Measurements from ENCODE around the gene QSOX1. TPM values are rescaled to one million over a fixed set of nuclear protein-coding genes. Genes with fewer than 3 reads are reported as not detected.

The QSOX1 gene
- polyA plus RNA-seq, 6 donors from 2014 or later, result 4.9 to 8.0 (median 5.5) TPM

DNA sequence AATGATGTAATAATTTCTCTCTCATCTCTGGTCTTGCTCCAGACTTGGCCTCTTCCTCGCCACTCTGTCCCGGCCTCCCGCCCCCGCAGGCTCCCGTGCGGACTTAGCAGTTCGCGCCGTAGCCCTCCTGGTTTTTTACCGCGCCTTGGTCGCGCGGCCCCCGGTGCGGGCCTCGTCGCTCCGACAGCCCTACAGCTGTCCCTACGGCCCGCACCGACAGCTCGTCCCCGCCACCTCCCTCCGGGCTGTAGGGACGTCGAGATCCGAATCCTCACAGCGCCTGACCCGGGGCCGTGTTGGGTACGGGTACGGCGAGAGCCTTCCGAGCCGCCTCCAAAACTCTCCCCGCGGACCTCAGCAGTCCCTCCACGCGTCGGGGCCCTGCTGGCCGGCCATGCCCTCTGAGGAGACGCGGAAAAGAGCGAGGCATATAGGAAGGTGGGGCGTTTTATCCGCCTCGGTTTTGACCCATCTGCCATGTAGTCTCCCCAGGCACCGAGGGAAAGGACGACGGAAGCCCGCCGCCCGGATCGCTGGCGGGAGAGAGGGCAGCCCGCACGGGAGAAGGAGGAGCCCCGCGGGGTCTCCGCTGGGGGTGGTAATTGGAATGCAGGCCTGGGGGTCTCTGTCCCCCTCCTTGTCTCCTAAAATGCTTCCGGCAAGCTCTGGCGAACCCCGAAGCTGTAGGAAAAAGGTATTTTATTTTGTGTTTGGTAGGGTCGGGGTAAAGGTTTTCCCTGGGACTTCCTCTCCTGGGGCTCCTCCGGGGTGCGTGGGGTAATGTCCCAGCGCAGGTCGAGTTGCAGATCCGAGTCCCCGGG, 78.7 kb downstream of the QSOX1 start:
- H3K27me3 Mint-ChIP-seq, result peaks cover 67 to 82% (median 69%) of the 10 kb centered on the region in 3 donors
- H3K9me3 Mint-ChIP-seq, result peaks cover 0 to 9% (median 0%) of the 10 kb centered on the region in 7 donors
- H3K36me3 Mint-ChIP-seq, result no peaks in the 10 kb centered on the region
- H3K4me1 Mint-ChIP-seq, result peaks cover 35 to 50% (median 49%) of the 10 kb centered on the region in 3 donors
- DNase-seq (no peak), ATAC-seq (ENCODE audit: low read depth in 2 of 2) (no peak)
- H3K27ac Mint-ChIP-seq, result peak overlapping the region in 2 of 6 donors; percentile 24 to 59
- H3K4me3 Mint-ChIP-seq, result peak overlapping the region; percentile 19 to 85 (median 70)

DNA sequence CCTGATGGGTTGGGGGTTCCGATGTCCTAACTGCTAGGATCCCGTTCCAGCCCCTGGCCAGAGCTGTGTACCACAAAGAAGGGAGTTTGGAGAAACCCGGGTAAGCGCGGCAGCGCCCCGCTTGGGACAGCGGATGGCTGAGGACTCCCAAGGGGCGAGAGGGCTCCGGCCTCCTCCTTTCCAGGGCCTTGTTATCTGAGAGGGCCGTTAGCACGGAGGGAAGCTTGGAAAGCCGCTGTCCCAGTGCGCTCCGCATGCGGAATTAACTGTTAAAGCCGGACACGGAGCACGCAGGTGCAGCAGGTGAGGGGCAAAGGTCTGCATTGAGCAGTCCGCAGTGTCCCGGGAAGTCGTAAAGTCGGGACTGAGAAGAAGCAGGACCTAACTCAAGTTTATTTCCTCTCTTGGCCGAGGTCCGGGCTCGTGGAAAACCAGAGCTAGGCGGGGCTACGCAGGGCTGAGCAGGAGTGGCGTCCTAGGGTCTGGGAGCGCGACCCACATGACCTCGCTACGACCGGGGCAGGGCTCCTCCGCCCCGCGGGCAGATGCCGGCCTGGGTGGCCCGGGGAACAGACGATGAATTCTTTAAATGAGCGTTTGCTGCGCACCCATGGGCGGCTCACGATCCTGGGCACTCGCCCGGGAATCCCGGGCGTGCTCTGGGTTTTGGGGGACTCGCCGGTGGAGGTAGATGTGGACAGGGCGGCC, 79.9 kb downstream of the QSOX1 start:
- Mint-ChIP-seq H3K4me3 (peak overlapping the region; percentile 38 to 88 (median 75)), H3K4me1 (peaks cover 27 to 44% (median 44%) of the 10 kb centered on the region in 3 donors)

DNA sequence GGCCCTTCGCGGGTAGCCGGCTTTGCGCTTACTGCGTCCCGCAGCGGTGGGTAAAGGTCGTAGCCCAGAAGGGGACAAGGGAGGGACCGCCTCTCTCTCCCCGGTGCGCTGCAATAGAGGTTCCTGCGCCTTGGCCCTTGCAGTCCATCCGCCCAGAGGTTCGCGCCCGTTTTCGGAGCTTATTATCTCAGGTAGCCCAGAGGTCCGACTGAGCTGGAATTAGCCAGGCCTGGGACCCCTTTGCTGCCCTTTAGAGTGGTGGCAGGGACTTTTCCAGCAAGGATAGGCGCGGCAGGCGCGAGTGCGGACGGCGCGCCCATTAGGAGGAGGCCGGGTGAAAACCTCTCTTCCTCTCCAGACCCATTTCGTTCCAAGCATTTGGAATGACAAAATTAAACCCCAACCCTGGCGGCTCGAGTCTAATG, 80.4 kb downstream of the QSOX1 start:
- peak overlapping the region in 7 of 8 donors; percentile 35 to 88 (median 75) for H3K4me3 Mint-ChIP-seq
- H3K27me3 Mint-ChIP-seq, result peaks cover 77 to 86% (median 79%) of the 10 kb centered on the region in 3 donors
- peak overlapping the region in 2 of 6 donors; percentile 42 to 91 for H3K27ac Mint-ChIP-seq
- peaks cover 27 to 44% (median 44%) of the 10 kb centered on the region in 3 donors for H3K4me1 Mint-ChIP-seq
- no peak for DNase-seq
- no peak for ATAC-seq (ENCODE audit: low read depth in 2 of 2)
- H3K9me3 Mint-ChIP-seq, result peaks cover 0 to 9% (median 4%) of the 10 kb centered on the region in 7 donors
- H3K36me3 Mint-ChIP-seq, result no peaks in the 10 kb centered on the region

More for the DNA sequence above, 79.9 kb downstream of the QSOX1 start:
- no peak for DNase-seq
- H3K9me3 Mint-ChIP-seq, result peaks cover 0 to 9% (median 4%) of the 10 kb centered on the region in 7 donors
- H3K27ac Mint-ChIP-seq, result peak overlapping the region in 2 of 6 donors; percentile 65 to 91
- no peak for ATAC-seq (ENCODE audit: low read depth in 2 of 2)
- H3K27me3 Mint-ChIP-seq, result peaks cover 71 to 81% (median 74%) of the 10 kb centered on the region in 3 donors
- no peaks in the 10 kb centered on the region for H3K36me3 Mint-ChIP-seq

DNA sequence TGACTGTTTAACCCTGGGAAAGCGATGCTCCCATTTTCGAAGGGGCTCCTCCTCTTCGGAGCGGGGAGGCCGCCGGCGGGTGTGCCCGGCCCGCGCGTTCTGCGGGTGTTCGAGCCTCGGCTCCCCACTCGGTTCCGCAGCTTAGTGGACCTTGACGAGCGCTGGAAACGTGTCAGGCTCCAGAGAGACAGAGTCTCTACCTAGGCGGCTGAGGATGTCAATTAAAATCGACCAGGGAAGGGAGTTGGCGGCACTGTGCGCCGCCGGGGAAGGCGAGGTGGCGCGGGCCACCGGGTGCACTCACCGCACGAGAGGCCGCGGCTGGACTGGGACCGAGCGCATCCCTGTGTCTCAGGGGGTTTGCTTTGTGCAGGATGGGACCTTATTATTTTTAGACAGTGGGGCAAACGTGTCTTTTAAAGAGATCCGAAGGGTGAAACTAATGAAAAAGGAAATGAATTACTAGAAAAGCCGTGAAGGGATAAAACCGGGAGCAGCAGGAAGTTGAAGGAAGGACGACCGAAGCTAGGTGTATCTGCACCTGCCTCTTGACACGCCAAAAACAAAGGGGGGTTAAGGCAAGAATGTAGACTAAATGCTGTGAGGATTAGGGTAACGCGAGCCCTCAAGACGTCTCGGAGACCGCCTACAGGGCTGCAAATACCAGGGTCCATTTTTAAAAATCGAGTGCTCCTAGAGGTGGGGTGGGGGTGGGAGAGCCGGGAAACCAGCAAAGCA, 81.0 kb downstream of the QSOX1 start:
- peaks cover 0 to 9% (median 4%) of the 10 kb centered on the region in 7 donors for H3K9me3 Mint-ChIP-seq
- ATAC-seq (ENCODE audit: low read depth in 2 of 2), result no peak
- H3K4me1 Mint-ChIP-seq, result peaks cover 27 to 44% (median 44%) of the 10 kb centered on the region in 3 donors
- peaks cover 82 to 87% (median 85%) of the 10 kb centered on the region in 3 donors for H3K27me3 Mint-ChIP-seq
- peak overlapping the region in 7 of 8 donors; percentile 35 to 88 (median 75) for H3K4me3 Mint-ChIP-seq
- peak overlapping the region in 1 of 6 donors; percentile 42 for H3K27ac Mint-ChIP-seq
- no peak for DNase-seq
- no peaks in the 10 kb centered on the region for H3K36me3 Mint-ChIP-seq

DNA sequence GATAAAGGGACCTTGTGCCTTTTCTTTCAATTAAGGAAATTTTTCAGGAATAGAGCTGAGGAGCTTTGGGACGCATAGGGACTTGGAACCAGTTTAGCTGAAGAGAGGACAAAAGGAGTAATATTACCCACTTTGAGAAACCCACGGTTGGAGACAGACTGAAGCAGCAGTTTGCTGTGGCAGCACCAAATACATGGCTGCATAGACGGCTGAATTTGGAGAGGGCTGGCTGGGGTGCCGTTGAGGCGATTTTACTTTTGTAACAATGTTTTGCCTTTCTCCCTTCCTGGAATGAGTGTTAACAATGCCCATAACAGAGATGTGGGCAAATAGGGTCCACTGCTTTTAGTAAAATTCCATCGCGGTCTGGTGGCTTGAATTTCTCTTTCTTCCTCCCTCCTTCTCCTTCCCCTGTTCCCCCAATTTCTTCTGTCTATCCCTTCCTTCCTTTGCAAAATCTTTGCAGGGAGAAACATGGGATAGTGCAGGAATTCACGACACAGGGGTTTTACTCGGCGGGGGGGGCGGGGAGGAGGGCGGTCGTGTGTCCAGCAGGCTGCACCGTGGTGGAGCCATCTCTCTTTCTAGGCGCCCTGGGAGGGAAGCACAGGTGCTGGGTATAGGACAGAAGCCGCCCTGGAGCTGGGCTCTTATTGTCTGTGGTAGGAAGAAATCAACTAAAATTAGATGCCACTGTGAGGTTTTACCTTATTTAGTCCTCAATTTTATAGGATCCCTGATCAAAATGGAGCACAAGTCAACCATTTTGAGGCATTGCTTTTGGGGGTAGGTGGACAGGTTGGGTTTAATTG, 82.2 kb downstream of the QSOX1 start:
- no peaks in the 10 kb centered on the region for H3K36me3 Mint-ChIP-seq
- peaks cover 23 to 40% (median 37%) of the 10 kb centered on the region in 3 donors for H3K4me1 Mint-ChIP-seq
- H3K9me3 Mint-ChIP-seq, result peaks cover 0 to 9% (median 4%) of the 10 kb centered on the region in 7 donors
- peak overlapping the region in 5 of 8 donors; percentile 1 to 88 (median 56) for H3K4me3 Mint-ChIP-seq
- ATAC-seq (ENCODE audit: low read depth in 2 of 2), result no peak
- peaks cover 89 to 95% (median 94%) of the 10 kb centered on the region in 3 donors for H3K27me3 Mint-ChIP-seq
- no peak overlapping the region for H3K27ac Mint-ChIP-seq
- DNase-seq, result no peak

DNA sequence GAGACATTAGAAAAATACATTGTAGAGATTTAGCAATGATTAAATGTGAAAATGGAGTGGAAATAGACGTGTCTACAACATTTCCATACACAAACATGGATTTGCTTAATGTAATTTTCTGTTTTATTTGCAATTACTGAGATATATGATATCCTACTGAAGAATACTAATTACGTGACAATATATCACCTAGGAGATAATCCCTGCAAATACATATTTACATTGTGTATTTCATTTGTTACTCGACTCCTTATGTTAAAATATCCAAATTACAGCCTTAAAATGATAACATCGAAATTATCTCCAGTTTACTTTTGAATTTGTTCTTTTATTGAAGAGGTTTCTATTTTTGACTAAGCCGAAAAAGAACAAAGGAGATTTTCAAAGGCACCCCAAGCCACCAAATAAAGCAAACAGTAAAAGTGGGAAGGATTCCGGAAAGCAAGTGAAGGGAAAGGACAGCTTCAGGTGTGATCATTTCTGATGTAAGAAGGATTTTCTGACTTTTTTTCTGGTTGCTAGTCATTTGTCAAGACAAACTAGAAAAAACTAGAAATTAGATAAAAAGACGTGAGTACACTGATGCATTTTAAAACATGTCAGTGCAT, 83.3 kb downstream of the QSOX1 start:
- H3K27me3 Mint-ChIP-seq, result peaks cover 85 to 95% (median 94%) of the 10 kb centered on the region in 3 donors
- H3K9me3 Mint-ChIP-seq, result peaks cover 0 to 9% (median 4%) of the 10 kb centered on the region in 7 donors
- ATAC-seq (ENCODE audit: low read depth in 2 of 2), result no peak
- no peak overlapping the region for H3K27ac Mint-ChIP-seq
- H3K4me3 Mint-ChIP-seq, result no peak overlapping the region
- no peak for DNase-seq
- peaks cover 20 to 32% (median 30%) of the 10 kb centered on the region in 3 donors for H3K4me1 Mint-ChIP-seq
- H3K36me3 Mint-ChIP-seq, result no peaks in the 10 kb centered on the region

DNA sequence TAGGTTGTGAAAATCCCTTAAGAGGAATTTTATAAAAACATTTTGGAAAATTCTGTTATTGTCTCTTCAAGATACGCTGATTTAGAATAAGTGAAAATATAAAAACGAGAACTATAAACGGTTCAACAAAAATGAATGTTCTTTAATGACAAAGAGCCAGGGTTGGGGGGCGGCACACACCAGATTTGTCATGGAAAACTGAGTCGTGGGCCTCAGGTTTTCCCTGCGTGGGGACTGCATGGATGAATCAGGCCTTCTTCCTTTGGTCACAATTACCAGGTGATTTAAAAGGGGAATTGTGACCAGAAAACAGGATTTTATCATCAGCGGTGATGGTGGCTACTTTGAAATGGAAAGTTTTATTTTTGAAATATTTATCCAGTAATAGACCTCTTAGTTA, 84.0 kb downstream of the QSOX1 start:
- Mint-ChIP-seq H3K4me1 (peaks cover 20 to 30% (median 27%) of the 10 kb centered on the region in 3 donors), H3K9me3 (peaks cover 0 to 9% (median 4%) of the 10 kb centered on the region in 7 donors), H3K27ac (no peak overlapping the region), H3K4me3 (no peak overlapping the region), H3K36me3 (no peaks in the 10 kb centered on the region), H3K27me3 (peaks cover 80 to 92% (median 91%) of the 10 kb centered on the region in 3 donors)
- DNase-seq (no peak), ATAC-seq (ENCODE audit: low read depth in 2 of 2) (no peak)

DNA sequence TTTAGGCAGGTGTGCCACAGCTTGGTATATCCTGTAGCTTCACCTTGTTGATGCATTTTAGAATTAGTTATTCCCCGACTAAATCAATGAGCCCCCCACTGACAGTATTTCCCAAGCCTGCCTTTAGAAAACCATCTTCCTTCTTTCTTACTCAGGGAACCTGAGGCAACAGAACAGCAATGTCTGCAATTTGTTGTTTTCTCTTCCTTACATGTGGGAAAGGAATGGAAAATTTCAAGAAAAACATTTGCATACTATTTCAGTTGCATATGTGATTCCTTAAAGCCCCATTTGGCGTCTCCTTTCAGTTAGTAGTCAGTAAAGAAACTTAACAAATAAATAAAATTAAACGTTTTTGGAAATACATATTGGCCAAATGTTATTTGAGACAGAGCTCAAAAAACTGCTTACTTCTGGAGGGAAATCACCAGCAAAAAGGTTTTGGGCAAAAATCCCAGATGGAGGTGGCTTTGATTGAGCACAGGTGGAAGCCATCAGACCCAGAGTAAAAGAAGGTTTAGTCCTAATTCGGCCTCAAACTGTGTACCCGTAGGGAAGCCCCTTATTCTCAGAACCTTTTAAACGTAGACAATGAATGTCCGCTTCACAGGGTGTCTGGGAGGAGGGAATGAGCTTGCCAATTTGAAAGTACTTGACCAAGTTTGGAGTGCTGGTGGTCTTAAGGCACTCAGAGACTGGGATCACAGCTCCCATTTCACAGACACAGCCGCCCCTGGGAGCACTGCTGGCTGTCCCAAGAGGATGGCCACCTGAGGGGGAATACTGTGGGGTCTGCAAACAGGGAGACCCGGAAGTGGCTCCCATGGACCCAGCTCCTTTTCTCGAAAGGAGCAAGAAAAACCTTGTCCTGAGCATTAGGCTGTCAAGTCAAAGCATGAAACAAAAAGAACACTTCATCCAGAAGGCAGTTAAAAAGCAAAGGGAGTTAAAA, 84.8 kb downstream of the QSOX1 start:
- no peak for DNase-seq
- Mint-ChIP-seq H3K4me1 (peaks cover 13 to 23% (median 20%) of the 10 kb centered on the region in 3 donors), H3K27ac (peak overlapping the region in 1 of 6 donors; percentile 19), H3K4me3 (peak overlapping the region in 1 of 8 donors; percentile 25), H3K27me3 (peaks cover 79 to 92% (median 90%) of the 10 kb centered on the region in 3 donors), H3K9me3 (peaks cover 0 to 7% (median 2%) of the 10 kb centered on the region in 7 donors), H3K36me3 (no peaks in the 10 kb centered on the region)
- ATAC-seq (ENCODE audit: low read depth in 2 of 2), result no peak

DNA sequence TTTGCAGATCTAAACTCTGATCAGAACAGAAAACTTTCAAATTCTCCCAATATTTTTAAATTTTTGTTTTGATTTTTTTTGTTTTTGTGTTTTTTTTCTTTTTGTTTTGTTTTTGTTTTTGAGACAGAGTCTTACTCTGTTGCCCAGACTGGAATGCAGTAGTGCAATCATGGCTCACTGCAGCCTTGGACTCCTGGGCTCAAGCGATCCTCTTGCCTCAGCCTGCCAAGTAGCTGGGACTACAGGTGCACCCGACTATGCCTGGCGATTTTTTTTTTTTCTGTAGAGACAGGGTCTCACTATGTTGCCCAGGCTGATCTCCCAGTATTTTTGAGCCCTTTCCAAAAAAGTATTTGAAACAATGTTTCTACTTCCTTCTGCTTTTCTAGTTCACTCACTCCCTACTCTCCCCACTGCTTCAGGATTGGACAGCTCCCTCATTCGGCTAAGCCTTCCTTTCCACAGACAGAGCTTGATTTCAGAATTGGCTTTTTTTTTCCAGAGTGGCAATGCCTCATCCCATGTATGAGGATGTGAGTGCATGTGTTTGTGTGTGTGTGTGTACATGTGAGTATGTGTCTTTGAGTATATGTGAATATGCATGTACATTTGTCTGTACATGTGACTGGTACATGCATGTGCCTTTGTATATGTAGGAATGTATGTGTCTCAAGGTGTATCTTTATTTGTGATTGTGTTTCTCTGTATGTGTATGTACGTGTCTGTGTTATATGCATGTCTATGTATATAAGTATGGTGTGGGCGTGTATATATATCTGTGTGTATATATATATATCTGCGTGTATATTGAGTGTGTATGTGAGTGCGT, 87.3 kb downstream of the QSOX1 start:
- H3K4me1 Mint-ChIP-seq, result peaks cover 0 to 3% (median 3%) of the 10 kb centered on the region in 3 donors
- H3K27me3 Mint-ChIP-seq, result peaks cover 62 to 83% (median 82%) of the 10 kb centered on the region in 3 donors
- H3K9me3 Mint-ChIP-seq, result peaks cover 0 to 4% (median 0%) of the 10 kb centered on the region in 7 donors
- H3K4me3 Mint-ChIP-seq, result no peak overlapping the region
- no peak for ATAC-seq (ENCODE audit: low read depth in 2 of 2)
- no peaks in the 10 kb centered on the region for H3K36me3 Mint-ChIP-seq
- no peak overlapping the region for H3K27ac Mint-ChIP-seq
- DNase-seq, result no peak

DNA sequence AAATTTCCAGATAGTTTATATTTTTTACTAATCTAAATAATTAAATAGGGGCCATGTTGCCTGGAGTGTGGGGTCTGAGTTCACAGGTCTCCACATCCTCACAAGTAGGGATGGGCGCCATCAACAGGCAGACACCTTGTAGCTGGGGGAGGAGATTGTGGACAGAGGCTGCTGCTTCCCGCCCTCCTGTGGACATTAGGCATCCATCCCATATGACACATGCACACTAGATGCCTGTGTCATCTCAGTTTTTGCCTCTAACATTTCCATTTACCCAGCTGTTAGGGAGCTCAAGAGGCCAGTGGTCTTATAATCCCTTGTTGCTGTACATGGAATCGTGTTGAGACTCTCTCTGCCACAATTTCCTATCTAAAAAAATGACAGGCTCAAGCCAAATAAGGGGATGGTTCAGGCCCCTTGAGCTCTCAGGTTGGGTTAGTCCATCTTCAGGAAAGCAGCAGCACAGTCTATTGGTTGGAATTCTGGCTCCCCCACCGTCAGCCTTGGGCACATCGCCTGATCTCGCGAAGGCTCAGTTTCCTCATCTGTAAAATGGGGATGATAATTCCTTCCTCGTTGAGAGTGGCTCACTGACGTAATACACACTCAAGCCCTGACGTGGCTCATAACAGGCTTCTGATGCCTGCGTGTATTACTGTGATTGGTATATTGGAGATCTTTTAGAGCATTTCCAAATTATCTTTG, 89.0 kb downstream of the QSOX1 start:
- DNase-seq, result no peak
- Mint-ChIP-seq H3K4me3 (no peak overlapping the region), H3K27me3 (peaks cover 46 to 68% (median 67%) of the 10 kb centered on the region in 3 donors), H3K36me3 (no peaks in the 10 kb centered on the region), H3K27ac (no peak overlapping the region), H3K4me1 (peaks cover 0 to 3% (median 0%) of the 10 kb centered on the region in 3 donors), H3K9me3 (peaks cover 0 to 4% (median 0%) of the 10 kb centered on the region in 7 donors)
- no peak for ATAC-seq (ENCODE audit: low read depth in 2 of 2)
